ENCODE measurements around the gene LRCOL1. TPM values are rescaled to one million over a fixed set of nuclear protein-coding genes. Genes with fewer than 3 reads are reported as not detected.
A peak's percentile ranks its signal among the peaks of the same experiment; 100 is the strongest.

The LRCOL1 gene
- total RNA-seq, 1 experiment from 2014 or later: not detected

- intact Hi-C loops (cut with micrococcal nuclease; ENCODE audit: unreplicated experiment): loop anchor here (1.0 kb wide), 1 partner anchor 38 kb away; no protein-coding TSS in a partner anchor
- TF ChIP-seq CTCF (IDR thresholded peaks at IDR 0.05; ENCODE audit: insufficient read depth in 1 of 2, low read depth in 1 of 2, low read length in 1 of 2, severe bottlenecking in 1 of 2, unreplicated experiment in 1 of 2): peak; percentile 74
- H3K9me3 Mint-ChIP-seq (ENCODE audit: unreplicated experiment): no peaks in the 10 kb centered on the region
- ChIA-PET POLR2A (no interaction called here), CTCF (interaction anchor here (0.5 to 1.4 kb wide), 6 partner anchors 9 to 309 kb away, joined by 3 to 7 read pairs (median 4); partner anchors contain the start of gene GALNT9)
- no peak overlapping the region for H3K4me3 Mint-ChIP-seq (ENCODE audit: unreplicated experiment)
- H3K27me3 ChIP-seq (replicated peaks; ENCODE audit: control insufficient read depth, insufficient read depth, low read length): no peaks in the 10 kb centered on the region
- H3K36me3 ChIP-seq (ENCODE audit: control insufficient read depth, insufficient read depth, low read length): peaks cover 7% of the 10 kb centered on the region
- H3K9me3 ChIP-seq: no peaks in the 10 kb centered on the region
- H3K4me1 ChIP-seq: no peaks in the 10 kb centered on the region
- no peaks in the 10 kb centered on the region for H3K4me1 Mint-ChIP-seq (ENCODE audit: low read depth, unreplicated experiment)
- H3K27me3 Mint-ChIP-seq (ENCODE audit: insufficient read depth, unreplicated experiment): no peaks in the 10 kb centered on the region
- peaks cover 88% of the 10 kb centered on the region for H3K36me3 Mint-ChIP-seq (ENCODE audit: insufficient read depth, unreplicated experiment)
- no TSS peak for BruUV-seq (replicated peaks)
- H3K4me3 ChIP-seq (ENCODE audit: low read depth, low read length): no peak overlapping the region
- no peak overlapping the region for H3K27ac Mint-ChIP-seq (ENCODE audit: unreplicated experiment)
- peak; percentile 55 to 58 for DNase-seq
Measured at GRCh38 chr12:132638541-132639408, 28.4 kb upstream of the LRCOL1 start.

DNA sequence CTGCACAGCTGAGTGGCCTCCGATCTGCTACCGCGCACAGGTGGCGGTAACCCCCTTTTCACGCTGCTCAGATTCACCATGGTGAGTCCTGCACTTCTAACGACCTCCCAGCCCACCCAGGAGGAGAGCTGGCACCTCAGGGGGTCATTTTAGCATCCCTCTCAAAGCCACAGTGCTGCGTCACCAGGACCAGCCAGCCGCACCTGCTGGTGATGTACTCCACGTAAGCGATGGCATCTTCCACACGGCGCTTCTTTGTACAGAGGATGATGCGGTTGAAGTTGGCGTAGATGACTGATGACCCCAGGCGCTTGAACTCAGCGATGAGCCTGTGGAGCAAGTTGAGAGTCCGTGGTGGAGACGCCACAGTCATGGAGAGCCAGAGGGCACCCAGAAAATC lies 27.4 kb upstream of the LRCOL1 start:
- Mint-ChIP-seq H3K4me1 (ENCODE audit: low read depth, unreplicated experiment) (no peaks in the 10 kb centered on the region), H3K27ac (ENCODE audit: unreplicated experiment) (no peak overlapping the region), H3K4me3 (ENCODE audit: unreplicated experiment) (no peak overlapping the region), H3K27me3 (ENCODE audit: insufficient read depth, unreplicated experiment) (no peaks in the 10 kb centered on the region), H3K9me3 (ENCODE audit: unreplicated experiment) (no peaks in the 10 kb centered on the region), H3K36me3 (ENCODE audit: insufficient read depth, unreplicated experiment) (peaks cover 87% of the 10 kb centered on the region)
- ChIA-PET CTCF (no interaction called here), POLR2A (no interaction called here)
- Histone ChIP-seq H3K4me1 (no peaks in the 10 kb centered on the region), H3K27me3 (replicated peaks; ENCODE audit: control insufficient read depth, insufficient read depth, low read length) (no peaks in the 10 kb centered on the region), H3K36me3 (ENCODE audit: control insufficient read depth, insufficient read depth, low read length) (peaks cover 7% of the 10 kb centered on the region), H3K4me3 (ENCODE audit: low read depth, low read length) (no peak overlapping the region), H3K9me3 (no peaks in the 10 kb centered on the region)
- no TSS peak for BruUV-seq (replicated peaks)
- TF ChIP-seq CTCF (IDR thresholded peaks at IDR 0.05; ENCODE audit: insufficient read depth in 1 of 2, low read depth in 1 of 2, low read length in 1 of 2, severe bottlenecking in 1 of 2, unreplicated experiment in 1 of 2): no peak
- intact Hi-C loops (cut with micrococcal nuclease; ENCODE audit: unreplicated experiment): loop anchor here (1.0 kb wide), 1 partner anchor 38 kb away; no protein-coding TSS in a partner anchor
- no peak for DNase-seq

DNA sequence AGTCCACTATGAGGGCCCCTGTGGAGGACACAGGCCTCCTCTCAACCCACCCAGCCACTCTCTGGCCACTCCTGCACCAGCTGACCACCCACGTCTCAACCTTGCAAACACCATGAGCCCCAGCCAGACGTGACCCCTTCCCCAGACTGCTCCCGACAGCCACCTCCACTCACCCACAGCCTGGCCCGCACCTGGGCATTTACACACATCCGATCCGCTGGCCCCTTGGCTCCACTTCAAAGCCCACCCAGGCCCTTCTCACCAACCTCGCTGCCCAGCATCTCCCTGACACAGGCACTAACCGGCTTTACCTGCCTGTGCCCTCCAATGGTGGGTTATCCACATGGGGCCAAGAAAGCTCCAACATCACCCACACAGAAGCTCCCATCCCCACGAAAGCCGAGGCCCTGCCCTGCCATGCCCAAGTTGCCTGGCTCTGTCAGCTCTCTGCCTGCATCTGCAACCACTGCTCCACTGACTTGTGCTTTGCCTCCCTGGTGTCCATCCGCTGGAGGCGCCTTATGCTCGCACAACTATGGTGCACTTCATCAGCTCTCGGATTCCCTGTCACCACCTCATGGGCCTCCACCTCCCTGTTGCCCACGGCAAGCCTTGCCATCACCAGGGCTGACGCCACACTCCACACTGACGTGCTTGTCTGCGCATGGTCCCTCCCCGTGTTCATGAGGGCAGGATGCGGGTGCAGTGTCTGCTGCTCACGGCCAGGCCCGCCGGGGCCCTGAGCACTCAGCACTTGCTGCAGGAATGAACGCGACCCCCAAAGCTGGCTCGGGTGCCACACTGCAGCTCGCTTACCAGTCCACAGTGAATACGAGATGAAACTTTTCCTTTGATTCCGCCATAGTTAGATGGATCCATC lies 24.9 kb upstream of the LRCOL1 start:
- BruUV-seq (replicated peaks): no TSS peak
- peaks cover 18% of the 10 kb centered on the region for H3K4me1 Mint-ChIP-seq (ENCODE audit: low read depth, unreplicated experiment)
- TF ChIP-seq CTCF (IDR thresholded peaks at IDR 0.05; ENCODE audit: insufficient read depth in 1 of 2, low read depth in 1 of 2, low read length in 1 of 2, severe bottlenecking in 1 of 2, unreplicated experiment in 1 of 2): no peak
- H3K36me3 ChIP-seq (ENCODE audit: control insufficient read depth, insufficient read depth, low read length): peaks cover 9% of the 10 kb centered on the region
- no peaks in the 10 kb centered on the region for H3K27me3 Mint-ChIP-seq (ENCODE audit: insufficient read depth, unreplicated experiment)
- no peaks in the 10 kb centered on the region for H3K9me3 ChIP-seq
- no peak overlapping the region for H3K4me3 Mint-ChIP-seq (ENCODE audit: unreplicated experiment)
- intact Hi-C loops (cut with micrococcal nuclease; ENCODE audit: unreplicated experiment): no loop called here
- H3K9me3 Mint-ChIP-seq (ENCODE audit: unreplicated experiment): no peaks in the 10 kb centered on the region
- CTCF ChIA-PET: no interaction called here
- no peak overlapping the region for H3K4me3 ChIP-seq (ENCODE audit: low read depth, low read length)
- DNase-seq: no peak
- peak overlapping the region; percentile 58 for H3K27ac Mint-ChIP-seq (ENCODE audit: unreplicated experiment)
- peaks cover 98% of the 10 kb centered on the region for H3K36me3 Mint-ChIP-seq (ENCODE audit: insufficient read depth, unreplicated experiment)
- POLR2A ChIA-PET: no interaction called here
- no peaks in the 10 kb centered on the region for H3K4me1 ChIP-seq
- H3K27me3 ChIP-seq (replicated peaks; ENCODE audit: control insufficient read depth, insufficient read depth, low read length): no peaks in the 10 kb centered on the region
